Peyer's patch (tissue), 4 donors: ENCODE measurements around the gene FDXR. TPM values are rescaled to one million over a fixed set of nuclear protein-coding genes. Genes with fewer than 3 reads are reported as not detected.

Experiments
- DNase-seq, 3 donors: peaks; one replicate each; pipeline ENCODE4 v3.0.0-alpha.2; 2017 to 2019
- H3K27ac ChIP-seq, 4 donors: fragments of 200-600 bp; sonication (generic); one replicate each; pipeline ENCODE4 v1.5.1; 2016 to 2019
- H3K27me3 ChIP-seq, 2 donors: fragments of 200-600 bp; sonication (generic); one replicate each; pipeline ENCODE4 v1.5.1; 2019
- H3K36me3 ChIP-seq, 3 donors: fragments of 200-600 bp; sonication (generic); one replicate each; pipeline ENCODE4 v1.5.1; 2016 to 2019
- H3K4me1 ChIP-seq, 4 donors: fragments of 200-600 bp; sonication (generic); one replicate each; pipeline ENCODE4 v1.5.1; 2016 to 2019
- H3K4me3 ChIP-seq, 4 donors: fragments of 200-600 bp; sonication (generic); 1 replicate in 3 of 4; 2 replicates in 1 of 4; pipeline ENCODE4 v1.5.1; 2016 to 2019; ENCODE audit warnings: mild to moderate bottlenecking in 1 of 4
- H3K9me3 ChIP-seq, 4 donors: fragments of 200-600 bp; sonication (generic); one replicate each; pipeline ENCODE4 v1.5.1; 2016 to 2019; ENCODE audit warnings: mild to moderate bottlenecking in 1 of 4
- POLR2A ChIP-seq, 2 donors: fragments of 450-650 bp; IDR thresholded peaks; one replicate each; pipeline ENCODE4 v1.5.1; 2017; ENCODE audit warnings: antibody characterized with exemption in 2 of 2, mild to moderate bottlenecking in 2 of 2, moderate library complexity in 2 of 2
- total RNA-seq, 4 donors: library from RNA; depleted of rRNA; stranded (reverse); fragments of >200 nt; gene quantifications; one replicate each; pipeline ENCODE4 v1.1.0, GENCODE V29; 2016
- TF ChIP-seq, protein P1 (sequence below), 6 experiments: fragments of 450-650 bp in 4 of 6; fragments of 200-600 bp in 2 of 6; sonication (generic) in 1 of 6; IDR thresholded peaks; one replicate each; pipeline ENCODE4 v1.5.1; 2017 to 2019; ENCODE audit warnings: antibody characterized with exemption in 6 of 6, mild to moderate bottlenecking in 3 of 6, moderate library complexity in 1 of 6

Gene FDXR
- total RNA-seq, 4 donors from 2014 or later: 1.7 to 16.1 (median 13.1) TPM

DNA sequence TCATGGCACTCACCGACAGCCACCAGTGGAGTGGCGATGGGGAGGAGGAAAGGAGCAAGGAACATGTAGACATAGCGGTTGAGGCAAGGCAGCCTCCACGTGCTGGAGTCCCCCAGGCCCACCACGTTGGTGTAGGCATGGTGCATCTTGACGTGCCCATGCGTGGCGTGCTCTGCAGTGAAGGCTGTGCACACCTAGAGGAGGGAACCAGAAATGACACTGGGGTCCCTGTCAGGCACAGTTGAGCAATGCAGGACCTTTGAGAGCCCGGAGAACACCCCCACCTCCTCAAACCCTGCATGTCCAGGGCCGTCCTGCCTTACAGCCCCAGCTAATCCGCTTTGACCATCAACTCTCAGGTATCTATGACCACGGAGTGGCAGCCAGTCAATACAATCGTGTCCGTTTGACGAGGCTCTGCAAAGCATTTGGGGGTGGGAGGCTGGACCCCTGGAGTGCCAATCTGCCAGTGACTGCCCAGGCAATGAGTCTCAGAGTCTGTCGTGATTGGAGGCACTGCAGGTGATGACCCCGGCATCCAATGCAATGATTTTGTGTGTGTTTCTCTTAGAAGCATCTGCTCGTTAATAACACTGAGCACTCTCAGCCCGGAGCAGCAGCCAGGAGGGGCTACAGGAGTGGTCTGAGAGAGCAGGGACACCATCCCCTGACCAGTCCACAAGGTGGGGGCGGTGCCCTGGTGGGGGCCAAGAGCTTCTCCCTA, 9.9 kb upstream of the FDXR start:
- TF ChIP-seq, protein P1, sequence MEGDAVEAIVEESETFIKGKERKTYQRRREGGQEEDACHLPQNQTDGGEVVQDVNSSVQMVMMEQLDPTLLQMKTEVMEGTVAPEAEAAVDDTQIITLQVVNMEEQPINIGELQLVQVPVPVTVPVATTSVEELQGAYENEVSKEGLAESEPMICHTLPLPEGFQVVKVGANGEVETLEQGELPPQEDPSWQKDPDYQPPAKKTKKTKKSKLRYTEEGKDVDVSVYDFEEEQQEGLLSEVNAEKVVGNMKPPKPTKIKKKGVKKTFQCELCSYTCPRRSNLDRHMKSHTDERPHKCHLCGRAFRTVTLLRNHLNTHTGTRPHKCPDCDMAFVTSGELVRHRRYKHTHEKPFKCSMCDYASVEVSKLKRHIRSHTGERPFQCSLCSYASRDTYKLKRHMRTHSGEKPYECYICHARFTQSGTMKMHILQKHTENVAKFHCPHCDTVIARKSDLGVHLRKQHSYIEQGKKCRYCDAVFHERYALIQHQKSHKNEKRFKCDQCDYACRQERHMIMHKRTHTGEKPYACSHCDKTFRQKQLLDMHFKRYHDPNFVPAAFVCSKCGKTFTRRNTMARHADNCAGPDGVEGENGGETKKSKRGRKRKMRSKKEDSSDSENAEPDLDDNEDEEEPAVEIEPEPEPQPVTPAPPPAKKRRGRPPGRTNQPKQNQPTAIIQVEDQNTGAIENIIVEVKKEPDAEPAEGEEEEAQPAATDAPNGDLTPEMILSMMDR (IDR thresholded peaks at IDR 0.05): no peak
- no peak for TF ChIP-seq POLR2A (IDR thresholded peaks at IDR 0.05)
- H3K27me3 ChIP-seq: no peaks in the 10 kb centered on the region
- H3K36me3 ChIP-seq: no peaks in the 10 kb centered on the region
- no peak overlapping the region for H3K4me3 ChIP-seq
- H3K4me1 ChIP-seq: peaks cover 0 to 11% (median 0%) of the 10 kb centered on the region in 4 donors
- DNase-seq: no peak
- H3K27ac ChIP-seq: no peak overlapping the region
- H3K9me3 ChIP-seq: no peaks in the 10 kb centered on the region

DNA sequence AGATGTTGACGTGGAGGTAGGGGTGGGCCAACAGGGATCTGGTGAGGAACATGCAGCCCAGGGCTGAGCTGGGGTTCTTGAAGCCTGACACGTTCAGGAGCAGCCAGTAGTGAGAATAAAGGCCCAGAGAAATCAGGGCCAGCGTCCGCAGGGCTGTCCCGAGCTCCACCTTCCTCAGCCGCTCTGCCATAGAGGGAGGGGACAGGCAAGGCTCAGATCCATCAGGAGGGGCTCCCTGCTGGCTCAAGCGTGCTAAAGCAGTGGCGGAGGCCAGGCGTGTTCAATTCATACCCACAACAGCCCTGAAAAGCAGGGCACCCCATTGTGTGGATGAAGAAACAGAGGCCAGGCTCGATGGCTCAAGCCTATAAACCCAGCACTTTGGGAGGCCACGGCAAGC, 8.3 kb upstream of the FDXR start:
- no peak overlapping the region for H3K4me3 ChIP-seq
- DNase-seq: no peak
- peaks cover 0 to 11% (median 0%) of the 10 kb centered on the region in 4 donors for H3K4me1 ChIP-seq
- H3K9me3 ChIP-seq: no peaks in the 10 kb centered on the region
- no peaks in the 10 kb centered on the region for H3K36me3 ChIP-seq
- H3K27ac ChIP-seq: no peak overlapping the region
- TF ChIP-seq, protein P1 (IDR thresholded peaks at IDR 0.05): no peak
- no peak for TF ChIP-seq POLR2A (IDR thresholded peaks at IDR 0.05)
- H3K27me3 ChIP-seq: no peaks in the 10 kb centered on the region

DNA sequence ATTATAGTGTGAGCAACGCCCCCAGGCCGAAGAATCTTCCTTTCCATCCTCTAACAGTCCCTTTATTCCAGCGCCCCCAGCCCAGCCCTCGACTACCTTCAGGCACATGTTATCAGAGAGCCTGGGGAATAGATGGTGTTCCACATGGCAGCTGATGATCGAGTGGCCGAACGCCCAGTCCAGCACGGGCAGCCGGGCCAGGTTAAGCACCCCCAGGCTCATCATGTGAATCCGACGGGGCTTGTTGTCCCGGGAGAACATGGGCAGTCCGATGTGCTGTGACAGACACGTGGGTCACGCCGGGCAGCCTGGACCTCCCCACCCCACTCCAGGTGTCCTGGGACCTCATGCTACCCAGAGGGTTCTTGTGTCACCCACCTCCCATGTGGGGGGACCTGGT, 6.5 kb upstream of the FDXR start:
- no peaks in the 10 kb centered on the region for H3K9me3 ChIP-seq
- TF ChIP-seq, protein P1 (IDR thresholded peaks at IDR 0.05): no peak
- no peak for TF ChIP-seq POLR2A (IDR thresholded peaks at IDR 0.05)
- DNase-seq: no peak
- H3K4me1 ChIP-seq: peaks cover 0 to 11% (median 0%) of the 10 kb centered on the region in 4 donors
- H3K27ac ChIP-seq: no peak overlapping the region
- no peaks in the 10 kb centered on the region for H3K27me3 ChIP-seq
- no peak overlapping the region for H3K4me3 ChIP-seq
- H3K36me3 ChIP-seq: no peaks in the 10 kb centered on the region

DNA sequence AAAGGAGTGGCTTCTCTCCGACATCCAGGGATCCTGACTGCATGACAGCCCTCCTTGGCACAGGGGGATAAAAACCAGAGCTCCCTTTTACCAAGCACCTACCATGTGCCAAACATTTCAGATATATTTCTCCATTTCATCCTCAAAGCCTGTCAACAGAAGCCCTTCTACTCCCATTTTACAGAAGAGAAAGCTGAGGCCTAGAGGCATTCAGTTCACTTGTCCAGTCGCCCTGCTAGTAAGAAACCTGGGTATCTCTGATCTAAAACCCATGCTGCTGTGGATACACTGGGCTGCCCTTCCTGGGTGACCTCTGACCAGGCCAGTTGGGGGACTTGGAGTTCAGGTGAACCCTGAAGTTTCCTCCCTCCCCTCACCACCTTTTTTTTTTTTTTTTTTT, 5.9 kb upstream of the FDXR start:
- TF ChIP-seq, protein P1 (IDR thresholded peaks at IDR 0.05): no peak
- TF ChIP-seq POLR2A (IDR thresholded peaks at IDR 0.05): no peak
- no peak for DNase-seq
- Histone ChIP-seq H3K36me3 (no peaks in the 10 kb centered on the region), H3K4me1 (peaks cover 0 to 16% (median 0%) of the 10 kb centered on the region in 4 donors), H3K27ac (no peak overlapping the region), H3K4me3 (no peak overlapping the region), H3K9me3 (no peaks in the 10 kb centered on the region), H3K27me3 (no peaks in the 10 kb centered on the region)

DNA sequence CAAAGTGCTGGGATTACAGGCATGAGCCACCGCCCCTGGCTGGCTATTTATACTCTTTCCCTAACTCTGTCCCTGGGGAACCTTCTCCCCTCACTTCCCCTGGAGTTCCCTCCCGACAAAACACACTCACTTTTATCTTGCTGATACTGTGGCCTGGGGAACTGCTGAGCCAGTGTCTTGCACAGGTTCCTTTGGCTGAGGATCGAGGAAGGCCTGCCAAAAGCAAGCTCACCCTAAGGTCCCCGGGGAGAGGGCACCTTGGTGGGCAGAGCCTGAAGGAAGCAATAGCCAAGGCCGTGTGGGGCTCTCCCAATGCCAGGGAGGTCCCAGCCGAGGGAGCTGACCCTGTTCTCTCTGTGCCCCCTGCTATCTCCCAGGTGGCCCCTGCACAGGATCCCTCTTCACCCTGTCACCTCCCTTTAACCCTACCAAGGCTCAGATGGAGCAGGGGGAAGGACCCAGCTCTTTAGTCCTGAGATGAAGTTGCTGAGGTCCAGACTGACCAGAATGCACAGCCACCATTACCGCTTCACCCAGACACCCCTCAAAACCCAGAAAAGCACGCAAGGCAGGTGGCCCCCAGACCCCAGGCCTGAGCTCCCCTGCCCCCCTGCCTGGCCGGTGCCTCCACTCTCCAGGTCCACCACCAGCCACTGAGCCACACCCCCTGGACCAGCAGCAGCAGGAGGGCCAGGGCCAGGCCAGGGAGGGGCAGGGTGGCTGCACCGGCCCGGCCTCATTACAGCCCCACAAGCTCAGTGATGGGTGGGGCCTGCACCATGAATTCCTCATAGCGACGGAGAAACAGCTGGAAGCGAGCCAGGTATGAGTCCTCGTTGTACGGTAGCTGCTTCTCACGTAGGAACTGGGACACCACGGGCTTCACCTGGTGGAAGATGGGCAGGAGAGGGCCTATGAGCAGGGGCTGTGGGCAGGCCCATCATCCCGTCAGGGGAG, 5.1 kb upstream of the FDXR start:
- Histone ChIP-seq H3K4me3 (no peak overlapping the region), H3K36me3 (no peaks in the 10 kb centered on the region), H3K27me3 (no peaks in the 10 kb centered on the region), H3K4me1 (peaks cover 0 to 18% (median 0%) of the 10 kb centered on the region in 4 donors), H3K9me3 (no peaks in the 10 kb centered on the region), H3K27ac (no peak overlapping the region)
- TF ChIP-seq, protein P1 (IDR thresholded peaks at IDR 0.05): no peak
- no peak for TF ChIP-seq POLR2A (IDR thresholded peaks at IDR 0.05)
- DNase-seq: peak in 2 of 3 donors; percentile 77 to 81
